Measurements from ENCODE around the gene SLC22A12. TPM values are rescaled to one million over a fixed set of nuclear protein-coding genes. Genes with fewer than 3 reads are reported as not detected.
"Not testable (repeated sequence)": the region's sequence is repeated elsewhere in the genome, so short reads cannot be mapped to it uniquely, and the experiment has no call there.

Gene SLC22A12
- total RNA-seq, 2 donors from 2014 or later = not detected

GRCh38 chr11:64583296-64584262 lies 7.4 kb upstream of the SLC22A12 start:
- Mint-ChIP-seq H3K36me3 (ENCODE audit: low read depth) (peaks cover 5% of the 10 kb centered on the region), H3K4me3 (no peak overlapping the region), H3K4me1 (no peaks in the 10 kb centered on the region), H3K27ac (no peak overlapping the region), H3K27me3 (peaks cover 25% of the 10 kb centered on the region)
- DNase-seq (no peak), ATAC-seq (no peak)
- H3K9me3 ChIP-seq (ENCODE audit: control insufficient read depth, low read length, poor library complexity, severe bottlenecking) = no peaks in the 10 kb centered on the region

DNA sequence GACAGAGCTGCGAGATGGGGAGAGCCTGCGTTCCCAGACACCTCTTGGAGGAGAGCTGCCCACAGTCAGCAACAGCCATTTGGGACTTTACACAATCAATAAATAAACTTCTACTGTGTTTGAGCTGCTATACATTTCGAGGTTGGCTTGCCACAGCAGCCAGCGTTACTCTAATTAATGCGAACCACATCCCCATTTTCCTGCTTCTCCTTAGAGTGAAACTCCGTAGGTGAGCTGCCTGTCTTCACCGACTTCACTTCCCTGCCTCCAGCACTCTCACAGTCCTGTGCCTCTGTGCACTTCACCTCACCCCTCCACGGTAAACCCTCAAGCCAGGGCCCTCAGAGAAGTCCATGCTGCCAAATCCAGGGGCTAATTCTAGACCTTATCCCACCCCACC lies 5.9 kb upstream of the SLC22A12 start:
- peaks cover 15% of the 10 kb centered on the region for H3K27me3 Mint-ChIP-seq
- DNase-seq = no peak

GRCh38 chr11:64586366-64586765 lies 4.7 kb upstream of the SLC22A12 start:
- Mint-ChIP-seq H3K27me3 (peaks cover 15% of the 10 kb centered on the region), H3K36me3 (ENCODE audit: low read depth) (peaks cover 5% of the 10 kb centered on the region), H3K27ac (no peak overlapping the region), H3K4me1 (no peaks in the 10 kb centered on the region), H3K4me3 (no peak overlapping the region)
- ATAC-seq (no peak), DNase-seq (no peak)
- no peaks in the 10 kb centered on the region for H3K9me3 ChIP-seq (ENCODE audit: control insufficient read depth, low read length, poor library complexity, severe bottlenecking)

More for the DNA sequence above, 5.9 kb upstream of the SLC22A12 start:
- H3K9me3 ChIP-seq (ENCODE audit: control insufficient read depth, low read length, poor library complexity, severe bottlenecking) = no peaks in the 10 kb centered on the region
- ATAC-seq = no peak
- H3K4me1 Mint-ChIP-seq = no peaks in the 10 kb centered on the region
- H3K27ac Mint-ChIP-seq = no peak overlapping the region
- H3K36me3 Mint-ChIP-seq (ENCODE audit: low read depth) = peaks cover 5% of the 10 kb centered on the region
- no peak overlapping the region for H3K4me3 Mint-ChIP-seq

DNA sequence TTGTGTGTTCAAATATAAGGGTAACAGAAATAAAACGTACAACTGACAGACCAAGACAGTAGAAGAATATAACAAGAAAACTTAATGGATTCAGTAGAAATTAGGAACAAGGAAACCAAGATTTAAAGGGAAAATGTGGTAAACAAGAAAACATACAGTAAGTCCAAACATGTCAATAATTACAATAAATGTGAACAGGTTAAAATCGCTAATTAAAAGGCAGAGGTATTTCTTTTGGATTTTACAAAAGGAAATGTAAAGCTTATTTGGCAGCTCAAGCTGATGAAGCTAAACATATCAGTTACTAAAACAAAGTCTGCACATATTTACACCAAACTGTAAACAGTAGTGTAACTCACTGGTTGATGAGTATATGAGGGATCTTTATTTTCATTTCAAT lies 2.3 kb upstream of the SLC22A12 start:
- H3K4me3 Mint-ChIP-seq = no peak overlapping the region
- H3K27me3 Mint-ChIP-seq = peaks cover 15% of the 10 kb centered on the region
- no peaks in the 10 kb centered on the region for H3K9me3 ChIP-seq (ENCODE audit: control insufficient read depth, low read length, poor library complexity, severe bottlenecking)
- peaks cover 5% of the 10 kb centered on the region for H3K36me3 Mint-ChIP-seq (ENCODE audit: low read depth)
- no peaks in the 10 kb centered on the region for H3K4me1 Mint-ChIP-seq
- DNase-seq (no peak), ATAC-seq (no peak)
- H3K27ac Mint-ChIP-seq = no peak overlapping the region

DNA sequence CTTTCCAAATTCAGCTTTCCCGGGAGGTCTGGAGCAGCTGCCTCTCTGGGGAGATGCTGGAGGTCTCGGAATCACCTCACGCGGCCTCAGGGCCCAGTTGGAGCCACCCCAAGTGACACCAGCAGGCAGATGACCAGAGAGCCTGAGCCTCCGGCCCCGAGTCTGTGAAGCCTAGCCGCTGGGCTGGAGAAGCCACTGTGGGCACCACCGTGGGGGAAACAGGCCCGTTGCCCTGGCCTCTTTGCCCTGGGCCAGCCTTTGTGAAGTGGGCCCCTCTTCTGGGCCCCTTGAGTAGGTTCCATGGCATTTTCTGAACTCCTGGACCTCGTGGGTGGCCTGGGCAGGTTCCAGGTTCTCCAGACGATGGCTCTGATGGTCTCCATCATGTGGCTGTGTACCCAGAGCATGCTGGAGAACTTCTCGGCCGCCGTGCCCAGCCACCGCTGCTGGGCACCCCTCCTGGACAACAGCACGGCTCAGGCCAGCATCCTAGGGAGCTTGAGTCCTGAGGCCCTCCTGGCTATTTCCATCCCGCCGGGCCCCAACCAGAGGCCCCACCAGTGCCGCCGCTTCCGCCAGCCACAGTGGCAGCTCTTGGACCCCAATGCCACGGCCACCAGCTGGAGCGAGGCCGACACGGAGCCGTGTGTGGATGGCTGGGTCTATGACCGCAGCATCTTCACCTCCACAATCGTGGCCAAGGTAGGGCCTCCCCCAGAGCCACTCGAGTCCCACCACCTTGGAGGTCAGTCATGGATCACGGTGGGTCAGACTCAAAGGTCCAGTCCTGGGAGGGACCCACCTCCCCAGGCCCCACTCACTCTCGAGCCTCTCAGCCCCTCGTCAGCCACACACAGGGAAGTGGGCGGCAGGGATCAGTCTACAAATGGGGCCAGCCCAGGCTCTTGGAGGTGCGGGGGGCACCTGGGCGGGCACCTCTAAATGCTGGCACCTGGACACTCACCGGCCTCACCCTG lies 525 bp downstream of the SLC22A12 start:
- H3K36me3 Mint-ChIP-seq (ENCODE audit: low read depth) = peaks cover 2% of the 10 kb centered on the region
- H3K4me3 Mint-ChIP-seq = no peak overlapping the region
- no peak overlapping the region for H3K27ac Mint-ChIP-seq
- DNase-seq (no peak), ATAC-seq (no peak)
- H3K4me1 Mint-ChIP-seq = no peaks in the 10 kb centered on the region
- no peaks in the 10 kb centered on the region for H3K27me3 Mint-ChIP-seq
- no peaks in the 10 kb centered on the region for H3K9me3 ChIP-seq (ENCODE audit: control insufficient read depth, low read length, poor library complexity, severe bottlenecking)

DNA sequence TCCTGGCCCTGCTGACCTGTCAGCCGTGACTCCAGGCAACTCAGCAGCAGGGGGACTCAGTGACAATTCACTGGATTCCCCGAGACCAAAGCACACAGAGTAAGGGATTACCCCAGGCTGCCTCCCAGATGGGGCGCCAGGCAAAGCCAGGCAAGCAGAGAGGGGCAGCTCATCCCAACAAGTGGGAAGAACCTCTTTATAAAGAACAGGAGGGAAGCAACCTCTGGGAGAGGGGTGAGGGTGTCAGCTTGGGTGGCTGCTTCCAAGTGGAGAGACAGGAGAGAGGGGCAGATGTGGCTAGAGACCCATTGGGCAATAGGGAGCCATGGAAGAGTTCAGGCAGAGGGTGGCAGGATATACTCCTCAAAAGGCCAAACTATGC lies 1.2 kb downstream of the SLC22A12 start:
- no peaks in the 10 kb centered on the region for H3K9me3 ChIP-seq (ENCODE audit: control insufficient read depth, low read length, poor library complexity, severe bottlenecking)
- Mint-ChIP-seq H3K27ac (no peak overlapping the region), H3K27me3 (no peaks in the 10 kb centered on the region), H3K4me3 (no peak overlapping the region), H3K4me1 (no peaks in the 10 kb centered on the region), H3K36me3 (ENCODE audit: low read depth) (peaks cover under 1% of the 10 kb centered on the region)
- ATAC-seq = no peak
- DNase-seq = no peak

GRCh38 chr11:64592656-64593055 lies 1.6 kb downstream of the SLC22A12 start:
- ATAC-seq = no peak
- H3K27me3 Mint-ChIP-seq = no peaks in the 10 kb centered on the region

GRCh38 chr11:64593156-64594105 lies 2.4 kb downstream of the SLC22A12 start:
- no peak for ATAC-seq
- no peak overlapping the region for H3K27ac Mint-ChIP-seq

More at GRCh38 chr11:64592656-64593055, 1.6 kb downstream of the SLC22A12 start:
- Mint-ChIP-seq H3K4me3 (no peak overlapping the region), H3K36me3 (ENCODE audit: low read depth) (no peaks in the 10 kb centered on the region), H3K4me1 (no peaks in the 10 kb centered on the region), H3K27ac (no peak overlapping the region)
- DNase-seq = no peak
- H3K9me3 ChIP-seq (ENCODE audit: control insufficient read depth, low read length, poor library complexity, severe bottlenecking) = no peaks in the 10 kb centered on the region

GRCh38 chr11:64594159-64594939 lies 3.3 kb downstream of the SLC22A12 start:
- DNase-seq = no peak
- no peak for ATAC-seq
- H3K4me1 Mint-ChIP-seq = no peaks in the 10 kb centered on the region
- no peaks in the 10 kb centered on the region for H3K36me3 Mint-ChIP-seq (ENCODE audit: low read depth)
- H3K27ac Mint-ChIP-seq = no peak overlapping the region
- no peaks in the 10 kb centered on the region for H3K9me3 ChIP-seq (ENCODE audit: control insufficient read depth, low read length, poor library complexity, severe bottlenecking)
- H3K27me3 Mint-ChIP-seq = no peaks in the 10 kb centered on the region
- no peak overlapping the region for H3K4me3 Mint-ChIP-seq

More at GRCh38 chr11:64593156-64594105, 2.4 kb downstream of the SLC22A12 start:
- no peak overlapping the region for H3K4me3 Mint-ChIP-seq
- no peak for DNase-seq
- H3K4me1 Mint-ChIP-seq = no peaks in the 10 kb centered on the region
- no peaks in the 10 kb centered on the region for H3K27me3 Mint-ChIP-seq
- H3K36me3 Mint-ChIP-seq (ENCODE audit: low read depth) = no peaks in the 10 kb centered on the region
- no peaks in the 10 kb centered on the region for H3K9me3 ChIP-seq (ENCODE audit: control insufficient read depth, low read length, poor library complexity, severe bottlenecking)

DNA sequence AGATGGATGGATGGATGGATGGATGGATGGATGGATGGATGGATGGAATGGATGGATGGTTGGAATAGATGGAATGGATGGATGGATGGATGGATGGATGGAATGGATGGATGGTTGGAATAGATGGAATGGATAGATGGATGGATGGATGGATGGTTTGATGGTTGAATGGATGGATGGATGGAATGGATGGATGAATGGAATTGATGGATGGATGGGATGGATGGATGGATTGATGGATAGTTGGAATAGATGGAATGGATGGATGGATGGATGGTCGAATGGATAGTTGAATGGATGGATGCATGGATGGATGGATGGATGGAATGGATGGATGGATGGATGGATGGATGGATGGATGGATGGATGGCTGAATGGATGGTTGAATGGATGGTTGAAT lies 4.9 kb downstream of the SLC22A12 start:
- not testable (repeated sequence) for H3K36me3 Mint-ChIP-seq (ENCODE audit: low read depth); ATAC-seq; H3K27ac Mint-ChIP-seq; H3K4me1 Mint-ChIP-seq; H3K27me3 Mint-ChIP-seq; H3K9me3 ChIP-seq (ENCODE audit: control insufficient read depth, low read length, poor library complexity, severe bottlenecking); DNase-seq; H3K4me3 Mint-ChIP-seq

- DNase-seq = no peak
- ATAC-seq = no peak
- Mint-ChIP-seq H3K36me3 (ENCODE audit: low read depth) (no peaks in the 10 kb centered on the region), H3K27me3 (no peaks in the 10 kb centered on the region), H3K4me1 (no peaks in the 10 kb centered on the region), H3K27ac (no peak overlapping the region), H3K4me3 (no peak overlapping the region)
- no peaks in the 10 kb centered on the region for H3K9me3 ChIP-seq (ENCODE audit: control insufficient read depth, low read length, poor library complexity, severe bottlenecking)
These were observed 6.7 kb downstream of the SLC22A12 start for GRCh38 chr11:64597671-64598101.

All from T-helper 17 cell (primary cell).